ENCODE measurements around the gene CCDC30. TPM values are rescaled to one million over a fixed set of nuclear protein-coding genes. Genes with fewer than 3 reads are reported as not detected.
"Not testable (repeated sequence)": the region's sequence is repeated elsewhere in the genome, so short reads cannot be mapped to it uniquely, and the experiment has no call there.

Gene CCDC30
- total RNA-seq, 1 donor from 2014 or later = 3.0 TPM

GRCh38 chr1:42680921-42681683 is 218.0 kb downstream of the CCDC30 start:
- DNase-seq = no peak
- H3K4me1 Mint-ChIP-seq (ENCODE audit: low read depth, unreplicated experiment) = peaks cover 35% of the 10 kb centered on the region
- H3K27me3 Mint-ChIP-seq (ENCODE audit: unreplicated experiment) = peaks cover 10% of the 10 kb centered on the region
- peak overlapping the region; percentile 95 for H3K27ac Mint-ChIP-seq (ENCODE audit: unreplicated experiment)
- H3K4me3 Mint-ChIP-seq (ENCODE audit: unreplicated experiment) = peak overlapping the region; percentile 94
- H3K36me3 Mint-ChIP-seq (ENCODE audit: unreplicated experiment) = no peaks in the 10 kb centered on the region
- TF ChIP-seq CTCF (IDR thresholded peaks at IDR 0.05; ENCODE audit: partially characterized antibody, unreplicated experiment) = no peak
- H3K9me3 Mint-ChIP-seq (ENCODE audit: unreplicated experiment) = peaks cover 10% of the 10 kb centered on the region

DNA sequence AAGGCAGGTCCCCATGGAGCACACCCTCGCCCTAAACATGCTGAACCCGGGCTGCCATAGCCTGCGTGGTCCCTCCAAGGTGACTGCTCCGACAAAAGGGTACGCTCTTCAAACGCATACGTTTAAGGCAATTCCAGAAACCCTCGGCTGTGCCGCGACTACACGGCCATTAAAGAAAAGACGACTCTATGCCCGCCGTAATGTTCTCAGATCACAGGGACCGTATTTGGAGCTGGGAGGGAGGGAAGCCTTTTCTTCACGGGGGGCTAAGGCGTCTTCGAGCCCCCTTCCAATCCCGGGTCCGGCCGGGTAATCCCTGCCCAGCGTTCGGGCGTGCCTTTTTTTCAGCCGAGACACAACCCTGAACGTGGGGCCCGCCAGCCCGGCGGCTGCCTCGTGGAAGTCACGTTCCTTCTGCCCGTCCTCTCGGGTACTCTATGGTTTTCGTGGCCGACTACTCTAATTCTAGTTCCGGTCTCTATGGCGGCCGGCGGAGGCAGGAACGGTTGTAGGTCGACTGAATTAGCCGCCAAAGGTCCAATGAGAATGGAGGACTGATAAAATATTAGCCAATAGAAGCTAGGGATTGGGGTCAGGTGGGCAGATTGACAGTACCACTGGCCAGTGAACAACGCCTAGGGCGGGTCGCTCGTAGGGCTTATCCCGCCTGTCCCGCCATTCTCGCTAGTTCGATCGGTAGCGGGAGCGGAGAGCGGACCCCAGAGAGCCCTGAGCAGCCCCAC is 218.8 kb downstream of the CCDC30 start, which contains the start of gene YBX1:
YBX1 (plus strand) TSS at position 678 of the 743 bp plus-strand sequence. CDS start 148 bp downstream, outside the sequence.
- Mint-ChIP-seq H3K9me3 (ENCODE audit: unreplicated experiment) (peaks cover 10% of the 10 kb centered on the region), H3K27ac (ENCODE audit: unreplicated experiment) (peak within 1 kb of the TSS; percentile 95), H3K4me3 (ENCODE audit: unreplicated experiment) (peak within 1 kb of the TSS; percentile 94), H3K27me3 (ENCODE audit: unreplicated experiment) (peaks cover 10% of the 10 kb centered on the region), H3K36me3 (ENCODE audit: unreplicated experiment) (no peaks in the 10 kb centered on the region), H3K4me1 (ENCODE audit: low read depth, unreplicated experiment) (peaks cover 39% of the 10 kb centered on the region)
- peak; percentile 96 for DNase-seq
- TF ChIP-seq CTCF (IDR thresholded peaks at IDR 0.05; ENCODE audit: partially characterized antibody, unreplicated experiment) = no peak

DNA sequence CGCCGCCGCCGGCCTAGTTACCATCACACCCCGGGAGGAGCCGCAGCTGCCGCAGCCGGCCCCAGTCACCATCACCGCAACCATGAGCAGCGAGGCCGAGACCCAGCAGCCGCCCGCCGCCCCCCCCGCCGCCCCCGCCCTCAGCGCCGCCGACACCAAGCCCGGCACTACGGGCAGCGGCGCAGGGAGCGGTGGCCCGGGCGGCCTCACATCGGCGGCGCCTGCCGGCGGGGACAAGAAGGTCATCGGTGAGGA is 219.3 kb downstream of the CCDC30 start:
- peak overlapping the region; percentile 94 for H3K4me3 Mint-ChIP-seq (ENCODE audit: unreplicated experiment)
- H3K4me1 Mint-ChIP-seq (ENCODE audit: low read depth, unreplicated experiment) = peaks cover 39% of the 10 kb centered on the region
- peak overlapping the region; percentile 95 for H3K27ac Mint-ChIP-seq (ENCODE audit: unreplicated experiment)

DNA sequence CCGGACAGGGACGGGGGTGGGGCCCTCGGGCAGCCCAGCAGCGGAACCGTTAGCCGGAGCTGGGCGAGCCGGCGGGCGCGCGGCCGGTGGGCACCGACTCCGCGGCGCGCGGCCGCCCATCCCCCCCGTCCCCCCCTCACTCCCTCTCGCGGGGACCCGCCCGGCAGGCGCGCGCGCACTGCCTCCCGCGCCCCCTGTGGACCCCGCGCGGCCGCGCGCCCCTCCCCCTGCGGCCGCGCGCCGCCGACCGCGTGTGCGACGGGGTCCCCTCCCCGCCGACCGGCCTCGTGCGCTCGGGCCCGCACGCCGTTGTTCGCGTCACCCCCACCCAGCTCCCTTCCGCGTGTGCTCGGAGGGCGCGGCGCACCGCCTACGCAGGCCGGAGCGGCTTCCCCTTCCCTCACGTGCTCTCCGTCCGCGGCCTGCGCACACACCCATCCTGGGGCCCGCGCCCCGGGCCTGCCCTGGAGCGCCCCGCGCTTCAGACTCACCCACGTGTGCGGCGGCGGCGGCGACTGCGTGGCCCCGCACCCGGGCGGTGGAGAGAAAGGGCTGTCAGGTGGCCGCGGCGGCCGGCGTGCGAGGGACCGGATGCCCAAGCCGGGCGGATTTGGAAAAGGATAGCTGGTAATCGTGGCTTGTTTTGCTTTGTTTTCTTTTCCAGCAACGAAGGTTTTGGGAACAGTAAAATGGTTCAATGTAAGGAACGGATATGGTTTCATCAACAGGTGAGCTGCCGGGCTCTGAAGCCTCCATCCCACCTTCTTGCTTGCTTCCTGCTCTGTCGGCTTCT is 219.8 kb downstream of the CCDC30 start:
- H3K4me3 Mint-ChIP-seq (ENCODE audit: unreplicated experiment) = peak overlapping the region; percentile 92
- H3K27me3 Mint-ChIP-seq (ENCODE audit: unreplicated experiment) = peaks cover 10% of the 10 kb centered on the region
- no peaks in the 10 kb centered on the region for H3K36me3 Mint-ChIP-seq (ENCODE audit: unreplicated experiment)
- peaks cover 10% of the 10 kb centered on the region for H3K9me3 Mint-ChIP-seq (ENCODE audit: unreplicated experiment)
- TF ChIP-seq CTCF (IDR thresholded peaks at IDR 0.05; ENCODE audit: partially characterized antibody, unreplicated experiment) = no peak
- H3K4me1 Mint-ChIP-seq (ENCODE audit: low read depth, unreplicated experiment) = peaks cover 43% of the 10 kb centered on the region
- peak overlapping the region; percentile 84 for H3K27ac Mint-ChIP-seq (ENCODE audit: unreplicated experiment)
- peak; percentile 68 for DNase-seq

More for the DNA sequence above, 219.3 kb downstream of the CCDC30 start:
- not testable (repeated sequence) for H3K36me3 Mint-ChIP-seq (ENCODE audit: unreplicated experiment); DNase-seq; H3K9me3 Mint-ChIP-seq (ENCODE audit: unreplicated experiment)
- H3K27me3 Mint-ChIP-seq (ENCODE audit: unreplicated experiment) = peaks cover 10% of the 10 kb centered on the region

GRCh38 chr1:42684139-42684538 is 221.1 kb downstream of the CCDC30 start:
- H3K36me3 Mint-ChIP-seq (ENCODE audit: unreplicated experiment) = no peaks in the 10 kb centered on the region
- H3K9me3 Mint-ChIP-seq (ENCODE audit: unreplicated experiment) = peaks cover 10% of the 10 kb centered on the region

More at GRCh38 chr1:42684139-42684538, 221.1 kb downstream of the CCDC30 start:
- no peak for TF ChIP-seq CTCF (IDR thresholded peaks at IDR 0.05; ENCODE audit: partially characterized antibody, unreplicated experiment)
- DNase-seq = no peak
- Mint-ChIP-seq H3K27me3 (ENCODE audit: unreplicated experiment) (peaks cover 10% of the 10 kb centered on the region), H3K4me3 (ENCODE audit: unreplicated experiment) (peak overlapping the region; percentile 92), H3K4me1 (ENCODE audit: low read depth, unreplicated experiment) (peaks cover 48% of the 10 kb centered on the region), H3K27ac (ENCODE audit: unreplicated experiment) (peak overlapping the region; percentile 62)

Data from glutamatergic neuron (in vitro differentiated cells).